Stimulated activated CD4-positive, alpha-beta T cell treated with anti-CD3 and anti-CD28 coated beads, Interleukin-1b, Interleukin-23, amount 100 ng/mL, for 48 hours (primary cell): ENCODE data around the gene RGS21.

Source experiments
- DNase-seq: peaks from one replicate; pipeline ENCODE4 v3.0.0-alpha.2; 2020

Gene RGS21

DNA sequence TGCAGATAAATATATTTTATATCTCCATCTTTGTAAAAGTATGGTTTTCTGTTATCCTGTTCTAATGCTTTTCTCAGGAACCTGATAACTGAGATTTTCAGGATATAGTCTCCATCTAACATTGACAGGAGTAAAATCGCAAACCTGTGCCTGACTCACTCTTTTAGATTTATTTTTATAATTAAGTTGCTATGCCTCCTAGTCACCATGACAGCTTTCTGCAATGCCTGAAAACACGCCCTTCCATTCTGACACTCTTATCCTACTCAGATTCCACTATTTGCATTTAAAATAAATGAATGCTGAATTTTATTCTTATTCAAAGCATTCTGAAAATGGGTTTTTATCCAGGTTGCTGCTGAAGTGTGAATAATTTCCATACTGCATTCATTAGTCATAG lies 62.8 kb downstream of the RGS21 start:
- no peak for DNase-seq

- DNase-seq: no peak
Observed at GRCh38 chr1:192382758-192383157, 66.0 kb downstream of the RGS21 start.

- no peak for DNase-seq
Observed at GRCh38 chr1:192386051-192386650, 69.4 kb downstream of the RGS21 start.

- no peak for DNase-seq
Observed at GRCh38 chr1:192395211-192395610, 78.4 kb downstream of the RGS21 start.

DNA sequence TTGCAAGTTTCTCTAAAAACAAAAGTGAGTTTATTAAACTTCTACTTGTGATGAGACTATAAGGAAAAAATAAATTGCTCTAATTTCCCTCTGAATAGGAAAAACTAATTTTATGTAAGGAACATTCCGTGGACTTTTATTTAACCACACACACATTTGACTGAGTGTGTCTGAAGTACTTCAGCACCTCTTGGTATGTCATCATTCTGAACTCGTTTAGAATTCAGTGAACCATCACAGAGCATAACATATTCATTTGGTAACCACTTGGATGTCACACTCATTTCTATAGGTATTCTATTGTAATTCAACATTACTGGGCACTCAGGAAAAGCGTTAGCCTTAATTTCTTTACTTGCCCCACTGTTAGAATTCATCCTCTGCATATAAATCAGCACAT lies 79.1 kb downstream of the RGS21 start:
- no peak for DNase-seq

GRCh38 chr1:192399161-192399560 lies 82.4 kb downstream of the RGS21 start:
- DNase-seq: no peak

- DNase-seq: no peak
Observed at GRCh38 chr1:192401825-192402224, 85.0 kb downstream of the RGS21 start.

- DNase-seq: no peak
Observed at GRCh38 chr1:192402571-192402970, 85.8 kb downstream of the RGS21 start.

- DNase-seq: no peak
Observed at GRCh38 chr1:192407206-192407605, 90.4 kb downstream of the RGS21 start.
